A673 (cell line): ENCODE measurements around the gene HES1.

Experiments used
- EZH2 ChIP-seq: fragments of 200-600 bp; sonication (generic); IDR thresholded peaks from 2 replicates; pipeline ENCODE4 v1.6.1; 2017; ENCODE audit warnings: borderline replicate concordance, low read depth, mild to moderate bottlenecking, mixed read lengths, antibody characterized with exemption, low read length; ENCODE audit not compliant: poor library complexity, severe bottlenecking
- TF ChIP-seq, protein P1 (sequence below): fragments of 300-800, 200-600 bp; sonication (generic); conservative IDR thresholded peaks from 2 replicates; pipeline ENCODE4 v1.5.1; 2017; ENCODE audit warnings: low read depth, mild to moderate bottlenecking, antibody characterized with exemption, low read length, moderate library complexity, mixed read lengths

DNA sequence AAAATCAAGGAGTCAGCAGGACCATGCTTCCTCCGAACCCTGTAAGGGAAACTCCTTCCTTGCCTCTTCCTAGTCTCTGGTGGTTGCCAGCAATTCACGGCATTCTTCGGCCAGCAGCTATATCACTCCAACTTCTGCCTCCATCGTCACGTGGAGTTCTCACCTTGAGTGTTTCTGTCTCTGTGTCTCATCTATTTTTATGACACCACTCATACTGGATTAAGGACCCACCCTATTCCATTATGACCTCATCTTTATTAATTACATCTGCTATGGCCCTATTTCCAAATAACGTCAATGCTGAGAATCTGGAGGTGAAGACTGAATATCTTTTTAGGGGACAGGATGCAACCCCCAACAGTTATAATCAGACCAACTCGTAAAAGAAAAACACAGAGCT lies 21.8 kb upstream of the HES1 start:
- TF ChIP-seq, protein P1, sequence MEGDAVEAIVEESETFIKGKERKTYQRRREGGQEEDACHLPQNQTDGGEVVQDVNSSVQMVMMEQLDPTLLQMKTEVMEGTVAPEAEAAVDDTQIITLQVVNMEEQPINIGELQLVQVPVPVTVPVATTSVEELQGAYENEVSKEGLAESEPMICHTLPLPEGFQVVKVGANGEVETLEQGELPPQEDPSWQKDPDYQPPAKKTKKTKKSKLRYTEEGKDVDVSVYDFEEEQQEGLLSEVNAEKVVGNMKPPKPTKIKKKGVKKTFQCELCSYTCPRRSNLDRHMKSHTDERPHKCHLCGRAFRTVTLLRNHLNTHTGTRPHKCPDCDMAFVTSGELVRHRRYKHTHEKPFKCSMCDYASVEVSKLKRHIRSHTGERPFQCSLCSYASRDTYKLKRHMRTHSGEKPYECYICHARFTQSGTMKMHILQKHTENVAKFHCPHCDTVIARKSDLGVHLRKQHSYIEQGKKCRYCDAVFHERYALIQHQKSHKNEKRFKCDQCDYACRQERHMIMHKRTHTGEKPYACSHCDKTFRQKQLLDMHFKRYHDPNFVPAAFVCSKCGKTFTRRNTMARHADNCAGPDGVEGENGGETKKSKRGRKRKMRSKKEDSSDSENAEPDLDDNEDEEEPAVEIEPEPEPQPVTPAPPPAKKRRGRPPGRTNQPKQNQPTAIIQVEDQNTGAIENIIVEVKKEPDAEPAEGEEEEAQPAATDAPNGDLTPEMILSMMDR, result no peak
- no peak for TF ChIP-seq EZH2
